ENCODE measurements around the gene TGFBR3L.

TGFBR3L gene

DNA sequence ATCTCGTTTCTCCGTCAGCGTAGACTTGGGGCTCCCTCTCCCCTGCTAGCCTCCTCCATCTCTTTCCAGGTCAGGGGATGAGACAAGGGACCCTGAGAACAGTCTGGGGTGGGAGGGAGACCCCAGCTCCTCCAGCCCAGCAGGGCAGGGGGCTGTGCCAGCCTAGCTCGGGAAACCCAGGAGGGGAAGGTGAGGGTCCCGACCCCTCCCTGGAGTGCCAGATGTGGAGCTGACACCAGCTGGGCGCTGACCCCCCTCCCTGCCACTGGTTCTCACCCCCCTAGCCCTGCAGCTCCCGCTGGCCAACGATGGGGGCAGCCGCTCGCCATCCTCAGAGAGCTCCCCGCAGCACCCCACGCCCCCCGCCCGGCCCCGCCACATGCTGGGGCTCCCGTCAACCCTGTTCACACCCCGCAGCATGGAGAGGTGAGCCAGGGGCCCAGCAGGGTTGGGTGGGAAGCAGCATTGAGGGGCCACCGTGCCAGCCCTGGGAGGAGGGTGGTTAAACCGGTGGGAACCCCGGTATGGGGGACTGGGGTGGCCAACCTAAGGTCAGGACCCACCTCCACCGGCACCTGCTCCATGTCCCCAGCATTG, 5.1 kb upstream of the TGFBR3L start:
- H3K36me3 ChIP-seq (ENCODE audit: control insufficient read depth in 5 of 5, insufficient read depth in 5 of 5, low read length in 5 of 5), result peaks cover 0 to 64% (median 46%) of the 10 kb centered on the region in 5 donors
- peaks cover 0 to 2% (median 1%) of the 10 kb centered on the region in 5 donors for H3K27me3 ChIP-seq (ENCODE audit: control insufficient read depth in 5 of 5, insufficient read depth in 4 of 5, low read length in 5 of 5)
- H3K9ac ChIP-seq (ENCODE audit: low read length in 5 of 5), result no peak overlapping the region
- H3K4me1 ChIP-seq (ENCODE audit: control insufficient read depth in 5 of 5, insufficient read depth in 5 of 5, low read length in 5 of 5), result peaks cover 6 to 21% (median 21%) of the 10 kb centered on the region in 5 donors
- no peak overlapping the region for H3K4me3 ChIP-seq (ENCODE audit: low read depth in 1 of 5, low read length in 5 of 5)
- no peak overlapping the region for H3K27ac ChIP-seq (ENCODE audit: low read depth, low read length)
- H3K9me3 ChIP-seq (ENCODE audit: control insufficient read depth in 5 of 5, low read length in 5 of 5), result no peaks in the 10 kb centered on the region

- Histone ChIP-seq H3K36me3 (ENCODE audit: control insufficient read depth in 5 of 5, insufficient read depth in 5 of 5, low read length in 5 of 5) (peaks cover 0 to 64% (median 46%) of the 10 kb centered on the region in 5 donors), H3K4me3 (ENCODE audit: low read depth in 1 of 5, low read length in 5 of 5) (no peak overlapping the region), H3K4me1 (ENCODE audit: control insufficient read depth in 5 of 5, insufficient read depth in 5 of 5, low read length in 5 of 5) (peaks cover 0 to 12% (median 12%) of the 10 kb centered on the region in 5 donors), H3K9me3 (ENCODE audit: control insufficient read depth in 5 of 5, low read length in 5 of 5) (no peaks in the 10 kb centered on the region), H3K9ac (ENCODE audit: low read length in 5 of 5) (no peak overlapping the region), H3K27me3 (ENCODE audit: control insufficient read depth in 5 of 5, insufficient read depth in 4 of 5, low read length in 5 of 5) (peaks cover 7 to 10% (median 8%) of the 10 kb centered on the region in 5 donors), H3K27ac (ENCODE audit: low read depth, low read length) (no peak overlapping the region)
Observed at GRCh38 chr19:7910321-7911161, 4.1 kb upstream of the TGFBR3L start.

- peaks cover 0 to 55% (median 39%) of the 10 kb centered on the region in 5 donors for H3K36me3 ChIP-seq (ENCODE audit: control insufficient read depth in 5 of 5, insufficient read depth in 5 of 5, low read length in 5 of 5)
- H3K9me3 ChIP-seq (ENCODE audit: control insufficient read depth in 5 of 5, low read length in 5 of 5), result no peaks in the 10 kb centered on the region
- no peak overlapping the region for H3K27ac ChIP-seq (ENCODE audit: low read depth, low read length)
- H3K27me3 ChIP-seq (ENCODE audit: control insufficient read depth in 5 of 5, insufficient read depth in 4 of 5, low read length in 5 of 5), result peaks cover 12 to 16% (median 14%) of the 10 kb centered on the region in 5 donors
- peaks cover 0 to 15% (median 14%) of the 10 kb centered on the region in 5 donors for H3K4me1 ChIP-seq (ENCODE audit: control insufficient read depth in 5 of 5, insufficient read depth in 5 of 5, low read length in 5 of 5)
- no peak overlapping the region for H3K9ac ChIP-seq (ENCODE audit: low read length in 5 of 5)
- H3K4me3 ChIP-seq (ENCODE audit: low read depth in 1 of 5, low read length in 5 of 5), result no peak overlapping the region
Observed at GRCh38 chr19:7911508-7912143, 3.0 kb upstream of the TGFBR3L start.

DNA sequence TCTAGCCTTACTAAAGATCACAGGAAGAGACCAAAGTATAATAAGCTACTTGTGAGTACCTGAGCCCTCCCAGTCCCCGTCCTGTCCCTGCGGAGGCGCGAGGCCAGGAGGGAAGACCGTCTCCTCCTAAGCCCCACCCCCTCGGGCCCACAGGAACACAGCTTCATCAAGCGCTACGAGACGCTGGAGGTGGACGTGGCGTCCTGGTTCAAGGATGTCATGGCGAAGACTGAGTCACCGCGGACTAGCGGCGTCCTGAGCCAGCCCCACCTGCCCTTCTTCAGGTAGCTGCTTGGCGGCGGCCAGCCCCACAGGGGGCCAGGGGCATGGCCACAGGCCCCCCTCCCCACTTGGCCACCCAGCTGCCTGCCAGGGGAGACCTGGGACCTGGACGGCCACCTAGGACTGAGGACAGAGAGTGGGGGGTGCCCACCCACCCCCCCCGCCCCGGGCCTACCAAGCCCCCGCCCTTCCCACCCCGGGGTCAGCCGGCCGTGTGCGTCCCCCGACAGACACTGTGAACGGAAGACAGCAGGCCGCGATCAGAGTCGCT, 2.4 kb upstream of the TGFBR3L start:
- Histone ChIP-seq H3K27ac (ENCODE audit: low read depth, low read length) (no peak overlapping the region), H3K27me3 (ENCODE audit: control insufficient read depth in 5 of 5, insufficient read depth in 4 of 5, low read length in 5 of 5) (peaks cover 16 to 20% (median 19%) of the 10 kb centered on the region in 5 donors), H3K36me3 (ENCODE audit: control insufficient read depth in 5 of 5, insufficient read depth in 5 of 5, low read length in 5 of 5) (peaks cover 0 to 53% (median 39%) of the 10 kb centered on the region in 5 donors), H3K9me3 (ENCODE audit: control insufficient read depth in 5 of 5, low read length in 5 of 5) (no peaks in the 10 kb centered on the region), H3K4me1 (ENCODE audit: control insufficient read depth in 5 of 5, insufficient read depth in 5 of 5, low read length in 5 of 5) (peaks cover 0 to 18% (median 16%) of the 10 kb centered on the region in 5 donors), H3K9ac (ENCODE audit: low read length in 5 of 5) (no peak overlapping the region), H3K4me3 (ENCODE audit: low read depth in 1 of 5, low read length in 5 of 5) (no peak overlapping the region)

DNA sequence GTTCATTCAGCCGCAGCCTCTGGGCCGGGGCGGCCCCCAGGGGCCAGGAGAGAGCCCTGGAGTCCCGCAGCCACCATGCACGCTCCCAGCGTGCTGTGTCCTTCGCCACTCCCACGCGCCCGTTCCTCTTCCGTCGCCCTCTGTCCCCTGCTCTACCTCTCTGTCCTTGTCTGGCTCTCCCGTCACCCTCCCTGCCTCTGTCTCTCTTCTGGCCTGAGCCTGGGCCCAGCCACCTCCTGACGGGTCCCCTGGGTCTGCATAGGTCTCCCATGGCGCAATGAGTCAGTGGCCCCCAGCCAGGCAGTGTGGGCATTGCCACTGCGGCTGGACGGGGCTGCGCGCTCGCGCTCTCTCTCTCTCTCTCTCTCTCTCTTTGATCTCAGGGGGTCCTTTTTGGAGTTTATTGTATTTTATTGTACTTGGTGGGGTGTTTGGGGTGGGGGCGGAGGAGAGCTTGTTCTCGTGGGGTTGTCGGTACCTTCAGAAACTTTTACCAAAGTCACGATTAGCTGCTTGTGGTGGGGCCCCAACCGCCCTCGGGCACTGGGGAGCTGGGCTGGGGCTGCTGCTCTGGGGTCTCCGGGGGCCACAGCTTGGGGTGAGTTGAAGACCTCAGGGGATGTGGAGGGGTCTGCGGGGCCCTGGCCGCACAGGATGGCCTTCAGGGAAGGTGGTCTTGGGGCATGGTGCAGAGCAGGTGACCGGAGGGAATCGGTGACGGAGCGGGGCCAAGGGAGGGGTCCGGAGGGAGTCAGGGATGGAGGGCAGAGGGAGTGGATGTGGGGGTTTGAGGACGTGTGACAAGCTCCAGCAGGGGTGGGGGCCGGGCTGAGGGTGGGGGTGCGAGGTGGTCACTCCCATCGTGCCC, 1.7 kb upstream of the TGFBR3L start:
- peaks cover 20 to 24% (median 23%) of the 10 kb centered on the region in 5 donors for H3K27me3 ChIP-seq (ENCODE audit: control insufficient read depth in 5 of 5, insufficient read depth in 4 of 5, low read length in 5 of 5)

DNA sequence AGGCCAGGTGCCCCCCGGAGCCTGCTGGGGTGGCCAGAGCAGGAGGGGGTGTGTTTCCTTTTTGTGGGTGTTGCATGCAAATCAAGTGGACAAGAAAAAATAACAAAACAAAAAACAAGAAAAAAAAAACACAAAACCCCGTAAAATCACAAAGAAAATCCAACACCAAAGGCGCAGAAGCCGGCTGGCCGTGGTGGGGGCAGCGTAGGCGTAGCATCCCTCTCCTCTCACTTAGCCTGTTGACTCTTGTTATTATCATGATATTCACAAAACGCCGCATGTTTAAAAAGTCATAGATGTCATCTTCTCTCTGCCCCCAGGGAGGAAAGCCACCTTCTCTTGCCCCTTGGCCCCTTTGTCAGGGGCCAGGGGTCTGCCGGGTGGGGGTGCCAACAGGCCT, 978 bp upstream of the TGFBR3L start:
- H3K9ac ChIP-seq (ENCODE audit: low read length in 5 of 5), result no peak overlapping the region
- peaks cover 24 to 29% (median 25%) of the 10 kb centered on the region in 5 donors for H3K27me3 ChIP-seq (ENCODE audit: control insufficient read depth in 5 of 5, insufficient read depth in 4 of 5, low read length in 5 of 5)
- H3K36me3 ChIP-seq (ENCODE audit: control insufficient read depth in 5 of 5, insufficient read depth in 5 of 5, low read length in 5 of 5), result peaks cover 0 to 45% (median 35%) of the 10 kb centered on the region in 5 donors
- peaks cover 0 to 23% (median 19%) of the 10 kb centered on the region in 5 donors for H3K4me1 ChIP-seq (ENCODE audit: control insufficient read depth in 5 of 5, insufficient read depth in 5 of 5, low read length in 5 of 5)
- H3K4me3 ChIP-seq (ENCODE audit: low read depth in 1 of 5, low read length in 5 of 5), result no peak overlapping the region
- no peak overlapping the region for H3K27ac ChIP-seq (ENCODE audit: low read depth, low read length)
- H3K9me3 ChIP-seq (ENCODE audit: control insufficient read depth in 5 of 5, low read length in 5 of 5), result no peaks in the 10 kb centered on the region

More for the DNA sequence above, 1.7 kb upstream of the TGFBR3L start:
- H3K9ac ChIP-seq (ENCODE audit: low read length in 5 of 5), result no peak overlapping the region
- no peaks in the 10 kb centered on the region for H3K9me3 ChIP-seq (ENCODE audit: control insufficient read depth in 5 of 5, low read length in 5 of 5)
- H3K27ac ChIP-seq (ENCODE audit: low read depth, low read length), result no peak overlapping the region
- H3K4me3 ChIP-seq (ENCODE audit: low read depth in 1 of 5, low read length in 5 of 5), result no peak overlapping the region
- peaks cover 0 to 50% (median 37%) of the 10 kb centered on the region in 5 donors for H3K36me3 ChIP-seq (ENCODE audit: control insufficient read depth in 5 of 5, insufficient read depth in 5 of 5, low read length in 5 of 5)
- H3K4me1 ChIP-seq (ENCODE audit: control insufficient read depth in 5 of 5, insufficient read depth in 5 of 5, low read length in 5 of 5), result peaks cover 0 to 22% (median 18%) of the 10 kb centered on the region in 5 donors

GRCh38 chr19:7914099-7914498, 531 bp upstream of the TGFBR3L start:
- H3K36me3 ChIP-seq (ENCODE audit: control insufficient read depth in 5 of 5, insufficient read depth in 5 of 5, low read length in 5 of 5), result peaks cover 0 to 40% (median 34%) of the 10 kb centered on the region in 5 donors
- H3K27ac ChIP-seq (ENCODE audit: low read depth, low read length), result no peak overlapping the region
- H3K9ac ChIP-seq (ENCODE audit: low read length in 5 of 5), result no peak overlapping the region
- H3K27me3 ChIP-seq (ENCODE audit: control insufficient read depth in 5 of 5, insufficient read depth in 4 of 5, low read length in 5 of 5), result peaks cover 24 to 34% (median 30%) of the 10 kb centered on the region in 5 donors
- peaks cover 0 to 23% (median 19%) of the 10 kb centered on the region in 5 donors for H3K4me1 ChIP-seq (ENCODE audit: control insufficient read depth in 5 of 5, insufficient read depth in 5 of 5, low read length in 5 of 5)
- no peak overlapping the region for H3K4me3 ChIP-seq (ENCODE audit: low read depth in 1 of 5, low read length in 5 of 5)
- H3K9me3 ChIP-seq (ENCODE audit: control insufficient read depth in 5 of 5, low read length in 5 of 5), result no peaks in the 10 kb centered on the region

- H3K27me3 ChIP-seq (ENCODE audit: control insufficient read depth in 5 of 5, insufficient read depth in 4 of 5, low read length in 5 of 5), result peaks cover 24 to 34% (median 30%) of the 10 kb centered on the region in 5 donors
- H3K9me3 ChIP-seq (ENCODE audit: control insufficient read depth in 5 of 5, low read length in 5 of 5), result no peaks in the 10 kb centered on the region
- no peak overlapping the region for H3K9ac ChIP-seq (ENCODE audit: low read length in 5 of 5)
- peaks cover 0 to 34% (median 26%) of the 10 kb centered on the region in 5 donors for H3K4me1 ChIP-seq (ENCODE audit: control insufficient read depth in 5 of 5, insufficient read depth in 5 of 5, low read length in 5 of 5)
- peaks cover 0 to 28% (median 23%) of the 10 kb centered on the region in 5 donors for H3K36me3 ChIP-seq (ENCODE audit: control insufficient read depth in 5 of 5, insufficient read depth in 5 of 5, low read length in 5 of 5)
- H3K27ac ChIP-seq (ENCODE audit: low read depth, low read length), result no peak overlapping the region
- H3K4me3 ChIP-seq (ENCODE audit: low read depth in 1 of 5, low read length in 5 of 5), result no peak overlapping the region
Observed at GRCh38 chr19:7915250-7916102, 846 bp downstream of the TGFBR3L start.

Data from subcutaneous abdominal adipose tissue (tissue), 5 donors.